Smooth muscle cell (in vitro differentiated cells): ENCODE results near the gene LRRC10B. TPM values are rescaled to one million over a fixed set of nuclear protein-coding genes. Genes with fewer than 3 reads are reported as not detected.

Experiments
- DNase-seq: peaks from one replicate; lab custom pipeline; 2025; ENCODE audit not compliant: unreplicated experiment; lab: John Stamatoyannopoulos, UW
- H2AFZ ChIP-seq: fragments of 200-600 bp; sonication (generic); 2 replicates; pipeline ENCODE4 v1.6.0; 2016; ENCODE audit warnings: antibody characterized with exemption, low read depth, mild to moderate bottlenecking
- H3F3A ChIP-seq: fragments of 200-600 bp; sonication (generic); 2 replicates; pipeline ENCODE4 v1.6.0; 2017; ENCODE audit warnings: antibody characterized with exemption, low read depth
- H3K27ac ChIP-seq: fragments of 200-600 bp; sonication (generic); 2 replicates; pipeline ENCODE4 v1.5.1; 2016; ENCODE audit warnings: low read depth, mild to moderate bottlenecking
- H3K27me3 ChIP-seq: fragments of 200-600 bp; sonication (generic); 2 replicates; pipeline ENCODE4 v1.6.1; 2016; ENCODE audit warnings: low read depth, mild to moderate bottlenecking
- H3K36me3 ChIP-seq: fragments of 200-600 bp; sonication (generic); 2 replicates; pipeline ENCODE4 v1.5.1; 2016; ENCODE audit warnings: low read depth
- H3K4me1 ChIP-seq: fragments of 200-600 bp; sonication (generic); 2 replicates; pipeline ENCODE4 v1.5.1; 2016; ENCODE audit warnings: low read depth
- H3K4me2 ChIP-seq: fragments of 200-600 bp; sonication (generic); 2 replicates; pipeline ENCODE4 v1.6.0; 2016; ENCODE audit warnings: mild to moderate bottlenecking
- H3K4me3 ChIP-seq: fragments of 200-600 bp; sonication (generic); 2 replicates; pipeline ENCODE4 v1.5.1; 2016; ENCODE audit warnings: mild to moderate bottlenecking
- H3K79me2 ChIP-seq: fragments of 200-600 bp; sonication (generic); 2 replicates; pipeline ENCODE4 v1.6.0; 2016; ENCODE audit warnings: low read depth, mild to moderate bottlenecking
- H3K9ac ChIP-seq: fragments of 200-600 bp; sonication (generic); 2 replicates; pipeline ENCODE4 v1.6.0; 2016; ENCODE audit warnings: low read depth
- H3K9me3 ChIP-seq: fragments of 200-600 bp; sonication (generic); replicated peaks from 2 replicates; pipeline ENCODE4 v1.5.1; 2016; ENCODE audit warnings: low read depth
- H4K20me1 ChIP-seq: fragments of 200-600 bp; sonication (generic); 2 replicates; pipeline ENCODE4 v1.6.0; 2016; ENCODE audit warnings: low read depth
- CTCF ChIP-seq: fragments of 200-600 bp; sonication (generic); IDR thresholded peaks from 2 replicates; pipeline ENCODE4 v1.5.1; 2017; ENCODE audit warnings: borderline replicate concordance, mild to moderate bottlenecking, antibody characterized with exemption; ENCODE audit not compliant: insufficient read depth, poor library complexity, severe bottlenecking
- WGBS: methylation state at CpG from one replicate; pipeline ENCODE4 v1.1.7; 2016; ENCODE audit warnings: low lambda C conversion rate; 5-methylcytosine and 5-hydroxymethylcytosine counted together
- polyA plus RNA-seq: library from polyadenylated mRNA; unstranded; fragments of >200 nt; fragmentation: Nextera tagmentation; extraction: Ambion mirVana; gene quantifications from 2 replicates; pipeline ENCODE4 v1.2.1, GENCODE V29; 2016
- total RNA-seq: library from RNA; depleted of rRNA; stranded (reverse); fragments of >200 nt; gene quantifications from 2 replicates; pipeline ENCODE4 v1.2.3, GENCODE V29; 2014

Gene LRRC10B
- total and polyA plus RNA-seq, 2 experiments from 2014 or later, result 0.11 to 2.2 TPM

GRCh38 chr11:61507012-61507768 is 1.4 kb upstream of the LRRC10B start:
- Histone ChIP-seq H2AFZ (no peak overlapping the region), H3K9me3 (no peaks in the 10 kb centered on the region), H3F3A (no peaks in the 10 kb centered on the region), H3K4me2 (no peak overlapping the region), H3K4me1 (peaks cover 20% of the 10 kb centered on the region), H4K20me1 (no peaks in the 10 kb centered on the region), H3K36me3 (no peaks in the 10 kb centered on the region), H3K4me3 (no peak overlapping the region), H3K27me3 (peaks cover 32% of the 10 kb centered on the region), H3K9ac (no peak overlapping the region), H3K27ac (no peak overlapping the region), H3K79me2 (no peaks in the 10 kb centered on the region)
- no peak for DNase-seq
- WGBS, result 81% methylated on average over 14 of the region's 14 CpGs
- no peak for TF ChIP-seq CTCF

- Histone ChIP-seq H3K4me1 (peaks cover 23% of the 10 kb centered on the region), H3K9me3 (no peaks in the 10 kb centered on the region), H3K9ac (no peak overlapping the region), H3K4me3 (peak overlapping the region; percentile 44), H3K79me2 (no peaks in the 10 kb centered on the region), H4K20me1 (no peaks in the 10 kb centered on the region), H2AFZ (peak overlapping the region; percentile 68), H3K4me2 (peak overlapping the region; percentile 86), H3K27me3 (peaks cover 32% of the 10 kb centered on the region), H3K27ac (no peak overlapping the region), H3K36me3 (no peaks in the 10 kb centered on the region), H3F3A (no peaks in the 10 kb centered on the region)
- DNase-seq, result peak; percentile 38
- peak; percentile 43 for TF ChIP-seq CTCF
- WGBS, result 7% methylated on average over 108 of the region's 117 CpGs
Observed at GRCh38 chr11:61509043-61510029, 787 bp downstream of the LRRC10B start.

GRCh38 chr11:61510166-61510919 is 1.8 kb downstream of the LRRC10B start:
- Histone ChIP-seq H3K9me3 (no peaks in the 10 kb centered on the region), H2AFZ (no peak overlapping the region), H3K9ac (no peak overlapping the region), H3K79me2 (no peaks in the 10 kb centered on the region), H3K4me2 (no peak overlapping the region), H3K4me1 (peaks cover 26% of the 10 kb centered on the region), H3K36me3 (no peaks in the 10 kb centered on the region), H4K20me1 (no peaks in the 10 kb centered on the region), H3K4me3 (no peak overlapping the region), H3F3A (no peaks in the 10 kb centered on the region), H3K27ac (no peak overlapping the region), H3K27me3 (peaks cover 28% of the 10 kb centered on the region)
- 83% methylated on average over 15 of the region's 16 CpGs for WGBS
- no peak for TF ChIP-seq CTCF
- no peak for DNase-seq
